ENCODE results near the gene CHD1L. TPM values are rescaled to one million over a fixed set of nuclear protein-coding genes. Genes with fewer than 3 reads are reported as not detected.

CHD1L gene
- total RNA-seq, 1 donor from 2014 or later, result 118 TPM

DNA sequence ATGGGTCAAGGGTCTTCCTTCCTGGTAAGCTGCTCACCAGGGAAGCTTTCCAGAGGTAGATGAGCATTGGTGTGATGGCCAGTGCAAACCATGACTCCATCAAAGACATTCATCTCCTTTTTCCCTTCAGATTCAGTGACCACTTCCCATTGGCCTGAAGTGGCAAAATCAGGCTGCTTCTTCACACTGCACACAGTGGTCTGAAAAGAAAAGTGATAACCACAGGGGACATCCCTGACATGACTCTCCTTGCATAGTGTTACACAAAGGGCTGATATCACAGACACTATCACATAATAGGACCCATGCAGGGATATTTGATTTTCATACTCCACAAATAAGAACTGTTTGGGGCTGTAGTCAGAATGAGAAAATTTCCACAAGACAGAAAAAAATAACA is 29.2 kb upstream of the CHD1L start:
- H2AFZ ChIP-seq (replicated peaks), result no peak overlapping the region
- H3K27me3 Mint-ChIP-seq (ENCODE audit: insufficient read depth, low read depth), result peaks cover 6% of the 10 kb centered on the region
- no peaks in the 10 kb centered on the region for H3K9me3 ChIP-seq (ENCODE audit: low read depth)
- no peaks in the 10 kb centered on the region for H3K4me1 Mint-ChIP-seq
- no peaks in the 10 kb centered on the region for H3K27me3 ChIP-seq
- H3K9ac ChIP-seq, result no peak overlapping the region
- H3K9me3 Mint-ChIP-seq, result no peaks in the 10 kb centered on the region
- H3F3A ChIP-seq (ENCODE audit: low read depth), result no peaks in the 10 kb centered on the region
- TF ChIP-seq EZH2 (IDR thresholded peaks at IDR 0.05), result no peak
- TF ChIP-seq EZH2phosphoT487 (IDR thresholded peaks at IDR 0.05), result no peak
- TF ChIP-seq, protein P1, sequence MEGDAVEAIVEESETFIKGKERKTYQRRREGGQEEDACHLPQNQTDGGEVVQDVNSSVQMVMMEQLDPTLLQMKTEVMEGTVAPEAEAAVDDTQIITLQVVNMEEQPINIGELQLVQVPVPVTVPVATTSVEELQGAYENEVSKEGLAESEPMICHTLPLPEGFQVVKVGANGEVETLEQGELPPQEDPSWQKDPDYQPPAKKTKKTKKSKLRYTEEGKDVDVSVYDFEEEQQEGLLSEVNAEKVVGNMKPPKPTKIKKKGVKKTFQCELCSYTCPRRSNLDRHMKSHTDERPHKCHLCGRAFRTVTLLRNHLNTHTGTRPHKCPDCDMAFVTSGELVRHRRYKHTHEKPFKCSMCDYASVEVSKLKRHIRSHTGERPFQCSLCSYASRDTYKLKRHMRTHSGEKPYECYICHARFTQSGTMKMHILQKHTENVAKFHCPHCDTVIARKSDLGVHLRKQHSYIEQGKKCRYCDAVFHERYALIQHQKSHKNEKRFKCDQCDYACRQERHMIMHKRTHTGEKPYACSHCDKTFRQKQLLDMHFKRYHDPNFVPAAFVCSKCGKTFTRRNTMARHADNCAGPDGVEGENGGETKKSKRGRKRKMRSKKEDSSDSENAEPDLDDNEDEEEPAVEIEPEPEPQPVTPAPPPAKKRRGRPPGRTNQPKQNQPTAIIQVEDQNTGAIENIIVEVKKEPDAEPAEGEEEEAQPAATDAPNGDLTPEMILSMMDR (IDR thresholded peaks at IDR 0.05), result no peak
- H3K4me1 ChIP-seq, result peaks cover 16% of the 10 kb centered on the region
- H4K20me1 ChIP-seq (ENCODE audit: low read depth), result no peaks in the 10 kb centered on the region
- no peak for DNase-seq (ENCODE audit: low spot score)
- no peaks in the 10 kb centered on the region for H3K36me3 Mint-ChIP-seq
- H3K36me3 ChIP-seq, result no peaks in the 10 kb centered on the region
- no peak overlapping the region for H3K4me3 ChIP-seq
- no peak overlapping the region for H3K27ac ChIP-seq
- H3K79me2 ChIP-seq (ENCODE audit: low read depth), result no peaks in the 10 kb centered on the region
- no peak overlapping the region for H3K4me2 ChIP-seq
- no peak overlapping the region for H3K4me3 Mint-ChIP-seq
- no peak overlapping the region for H3K27ac Mint-ChIP-seq

DNA sequence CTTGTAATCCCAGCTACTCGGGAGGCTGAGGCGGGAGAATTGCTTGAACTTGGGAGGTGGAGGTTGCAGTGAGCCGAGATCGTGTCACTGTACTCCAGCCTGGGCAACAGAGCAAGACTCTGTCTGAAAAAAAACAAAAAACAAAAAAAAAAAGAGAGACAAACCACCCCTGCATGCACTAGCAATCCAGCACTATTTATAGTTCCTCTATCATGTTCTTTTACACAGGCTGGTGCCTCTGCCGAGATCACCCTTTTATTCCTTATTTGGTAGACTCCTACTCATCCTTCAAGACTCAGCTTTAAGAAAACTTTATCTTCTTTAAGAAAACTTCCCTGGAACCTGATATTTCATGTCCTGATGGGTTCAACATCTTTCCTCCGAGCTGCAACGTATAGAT is 28.2 kb upstream of the CHD1L start:
- H3K9me3 ChIP-seq (ENCODE audit: low read depth), result no peaks in the 10 kb centered on the region
- no peaks in the 10 kb centered on the region for H3K4me1 Mint-ChIP-seq
- no peak overlapping the region for H3K27ac ChIP-seq
- no peaks in the 10 kb centered on the region for H3F3A ChIP-seq (ENCODE audit: low read depth)
- no peak overlapping the region for H3K9ac ChIP-seq
- H4K20me1 ChIP-seq (ENCODE audit: low read depth), result no peaks in the 10 kb centered on the region
- no peaks in the 10 kb centered on the region for H3K27me3 ChIP-seq
- peaks cover 16% of the 10 kb centered on the region for H3K4me1 ChIP-seq
- no peak overlapping the region for H3K4me3 ChIP-seq
- no peaks in the 10 kb centered on the region for H3K36me3 Mint-ChIP-seq
- TF ChIP-seq, protein P1 (IDR thresholded peaks at IDR 0.05), result no peak
- no peak for TF ChIP-seq EZH2 (IDR thresholded peaks at IDR 0.05)
- no peak for TF ChIP-seq EZH2phosphoT487 (IDR thresholded peaks at IDR 0.05)
- no peak overlapping the region for H3K27ac Mint-ChIP-seq
- no peaks in the 10 kb centered on the region for H3K9me3 Mint-ChIP-seq
- no peaks in the 10 kb centered on the region for H3K36me3 ChIP-seq
- no peak for DNase-seq (ENCODE audit: low spot score)
- no peak overlapping the region for H2AFZ ChIP-seq (replicated peaks)
- peaks cover 6% of the 10 kb centered on the region for H3K27me3 Mint-ChIP-seq (ENCODE audit: insufficient read depth, low read depth)
- no peak overlapping the region for H3K4me3 Mint-ChIP-seq
- H3K4me2 ChIP-seq, result no peak overlapping the region
- H3K79me2 ChIP-seq (ENCODE audit: low read depth), result no peaks in the 10 kb centered on the region

DNA sequence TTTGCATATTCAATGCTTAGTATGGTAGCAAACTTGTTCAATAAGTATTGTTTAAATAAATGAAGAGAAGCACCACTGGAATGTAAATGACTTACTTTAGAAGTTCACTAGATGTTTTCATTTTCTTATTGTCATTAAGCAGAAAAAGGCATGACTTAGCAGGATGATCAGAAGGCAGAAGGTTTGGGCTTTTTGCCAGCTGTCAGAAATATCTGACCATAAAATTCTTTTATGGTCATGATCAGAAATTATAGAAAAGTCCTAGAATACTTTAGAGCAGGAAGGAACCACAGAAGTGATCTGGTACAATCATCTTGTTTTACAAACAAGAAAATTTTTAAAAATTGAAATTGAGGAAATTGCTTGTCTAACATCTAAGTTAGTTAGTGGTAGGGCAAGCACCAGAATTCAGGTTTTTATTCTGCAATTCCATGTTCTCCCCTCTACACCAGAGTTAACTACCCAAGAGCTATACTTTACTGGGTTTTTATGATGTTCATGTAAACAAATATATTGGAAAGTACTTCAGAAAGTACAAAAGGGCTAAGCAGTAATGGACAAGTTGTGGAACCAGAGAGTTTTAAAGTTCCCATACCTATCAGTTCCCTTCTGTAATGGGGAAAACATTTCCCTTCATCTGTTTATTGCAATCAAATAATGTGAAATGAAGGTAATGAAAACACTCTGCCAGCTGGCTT is 27.5 kb upstream of the CHD1L start:
- no peak overlapping the region for H3K4me3 ChIP-seq
- no peaks in the 10 kb centered on the region for H3K36me3 ChIP-seq
- H3K27me3 Mint-ChIP-seq (ENCODE audit: insufficient read depth, low read depth), result peaks cover 6% of the 10 kb centered on the region
- no peaks in the 10 kb centered on the region for H3K4me1 Mint-ChIP-seq
- no peaks in the 10 kb centered on the region for H3K36me3 Mint-ChIP-seq
- H3K9me3 ChIP-seq (ENCODE audit: low read depth), result no peaks in the 10 kb centered on the region
- H4K20me1 ChIP-seq (ENCODE audit: low read depth), result no peaks in the 10 kb centered on the region
- no peak overlapping the region for H2AFZ ChIP-seq (replicated peaks)
- H3K79me2 ChIP-seq (ENCODE audit: low read depth), result no peaks in the 10 kb centered on the region
- H3K27ac Mint-ChIP-seq, result no peak overlapping the region
- H3K27me3 ChIP-seq, result no peaks in the 10 kb centered on the region
- DNase-seq (ENCODE audit: low spot score), result no peak
- H3K27ac ChIP-seq, result no peak overlapping the region
- no peaks in the 10 kb centered on the region for H3F3A ChIP-seq (ENCODE audit: low read depth)
- TF ChIP-seq EZH2phosphoT487 (IDR thresholded peaks at IDR 0.05) (no peak), EZH2 (IDR thresholded peaks at IDR 0.05) (no peak)
- TF ChIP-seq, protein P1 (IDR thresholded peaks at IDR 0.05), result no peak
- no peak overlapping the region for H3K4me3 Mint-ChIP-seq
- H3K4me2 ChIP-seq, result no peak overlapping the region
- no peaks in the 10 kb centered on the region for H3K9me3 Mint-ChIP-seq
- peaks cover 16% of the 10 kb centered on the region for H3K4me1 ChIP-seq
- no peak overlapping the region for H3K9ac ChIP-seq
